HFF-Myc (cell line): Measurements from ENCODE around the gene FRMPD2.

Experiments
- DNase-seq: peaks from one replicate; pipeline ENCODE4 v3.0.0-alpha.2; 2011; ENCODE audit warnings: low read depth; ENCODE audit errors: extremely low read depth
- H3K4me3 ChIP-seq: replicated peaks from 2 replicates; pipeline ENCODE4 v1.5.1; 2011; ENCODE audit warnings: low read depth, mild to moderate bottlenecking, control low read depth, low read length
- TF ChIP-seq, protein P1 (sequence below): IDR thresholded peaks from 2 replicates; pipeline ENCODE4 v1.5.1; 2012; ENCODE audit warnings: mild to moderate bottlenecking, low read depth, low read length, control low read depth; ENCODE audit errors: missing control alignments

Gene FRMPD2

DNA sequence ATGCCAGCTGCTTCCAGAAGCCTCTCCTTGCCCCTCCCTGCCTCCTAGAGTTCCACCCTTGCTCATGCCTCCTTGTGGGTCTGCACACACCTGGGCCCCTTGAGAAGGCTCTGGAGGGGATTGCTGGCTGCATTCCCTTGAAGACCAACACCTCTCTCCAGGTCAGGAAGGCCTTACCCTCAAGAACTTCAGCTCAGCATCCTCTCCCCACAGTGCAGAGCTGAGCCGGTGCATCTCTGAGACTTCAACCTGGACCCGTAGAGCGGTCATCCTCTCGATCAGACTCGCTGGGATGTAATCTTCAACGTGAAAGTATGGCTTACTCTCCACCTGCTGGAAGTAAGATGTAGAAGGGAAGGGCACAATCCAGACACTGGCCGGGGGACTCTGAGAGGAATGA is 62.7 kb downstream of the FRMPD2 start:
- TF ChIP-seq, protein P1, sequence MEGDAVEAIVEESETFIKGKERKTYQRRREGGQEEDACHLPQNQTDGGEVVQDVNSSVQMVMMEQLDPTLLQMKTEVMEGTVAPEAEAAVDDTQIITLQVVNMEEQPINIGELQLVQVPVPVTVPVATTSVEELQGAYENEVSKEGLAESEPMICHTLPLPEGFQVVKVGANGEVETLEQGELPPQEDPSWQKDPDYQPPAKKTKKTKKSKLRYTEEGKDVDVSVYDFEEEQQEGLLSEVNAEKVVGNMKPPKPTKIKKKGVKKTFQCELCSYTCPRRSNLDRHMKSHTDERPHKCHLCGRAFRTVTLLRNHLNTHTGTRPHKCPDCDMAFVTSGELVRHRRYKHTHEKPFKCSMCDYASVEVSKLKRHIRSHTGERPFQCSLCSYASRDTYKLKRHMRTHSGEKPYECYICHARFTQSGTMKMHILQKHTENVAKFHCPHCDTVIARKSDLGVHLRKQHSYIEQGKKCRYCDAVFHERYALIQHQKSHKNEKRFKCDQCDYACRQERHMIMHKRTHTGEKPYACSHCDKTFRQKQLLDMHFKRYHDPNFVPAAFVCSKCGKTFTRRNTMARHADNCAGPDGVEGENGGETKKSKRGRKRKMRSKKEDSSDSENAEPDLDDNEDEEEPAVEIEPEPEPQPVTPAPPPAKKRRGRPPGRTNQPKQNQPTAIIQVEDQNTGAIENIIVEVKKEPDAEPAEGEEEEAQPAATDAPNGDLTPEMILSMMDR: no peak
- H3K4me3 ChIP-seq: no peak overlapping the region
- DNase-seq: no peak

DNA sequence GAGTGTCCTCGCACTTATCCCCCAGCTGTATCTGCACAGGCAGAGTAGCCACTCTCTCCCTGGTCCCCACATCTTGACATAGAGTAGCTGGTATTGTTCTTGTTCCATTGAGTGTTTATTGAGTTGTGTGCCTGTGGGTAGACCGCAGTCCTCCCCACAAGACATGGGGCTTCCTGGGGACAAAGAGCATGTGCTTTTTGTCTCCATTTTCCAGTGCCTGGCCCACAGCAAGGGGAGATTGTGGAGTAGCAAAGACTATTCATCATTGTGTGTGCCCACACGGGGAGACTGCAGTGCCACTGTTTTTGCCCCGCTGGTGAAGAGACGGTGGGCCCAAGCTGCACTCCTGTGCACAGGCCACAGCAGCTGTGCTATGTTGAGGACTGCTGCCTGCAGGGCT is 63.5 kb downstream of the FRMPD2 start:
- no peak for DNase-seq
- TF ChIP-seq, protein P1: no peak
- no peak overlapping the region for H3K4me3 ChIP-seq

DNA sequence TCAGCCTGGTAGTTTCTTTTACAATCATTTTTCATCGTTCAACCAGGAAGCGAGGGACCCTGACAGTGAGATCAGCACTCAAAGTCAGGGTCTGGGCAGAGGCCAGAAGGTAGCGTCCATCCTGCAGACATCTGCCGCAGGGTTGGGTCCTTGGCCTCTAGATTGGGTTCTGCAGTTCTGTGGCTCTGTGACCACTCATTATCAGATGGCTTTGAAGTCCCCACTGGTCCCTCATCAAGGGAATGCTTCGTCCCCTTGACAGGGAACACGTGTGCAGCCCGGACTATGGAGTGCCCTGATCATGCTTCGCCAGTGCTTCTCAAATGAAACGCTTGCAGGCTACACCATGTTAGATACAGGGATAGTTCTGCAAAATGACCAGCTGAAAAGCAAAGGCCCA is 64.1 kb downstream of the FRMPD2 start:
- no peak for DNase-seq

DNA sequence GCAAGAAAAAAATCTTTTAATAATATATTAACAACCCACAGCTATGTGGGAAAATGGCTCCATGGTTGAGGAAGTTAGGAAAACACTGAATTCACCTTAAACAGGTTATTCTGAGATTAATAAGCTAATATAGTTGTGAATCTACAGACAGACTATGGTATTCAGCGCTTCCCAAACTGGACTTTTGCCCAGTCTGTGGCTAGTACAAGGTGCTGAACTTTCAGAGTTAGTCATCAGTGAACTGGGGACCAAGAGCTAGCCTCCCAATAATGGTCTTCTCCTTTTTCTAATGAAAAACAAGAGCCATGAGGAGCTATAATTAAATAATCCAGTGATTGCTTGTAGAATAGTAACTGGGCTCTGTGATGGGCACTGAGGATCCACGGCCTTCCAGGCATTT is 65.3 kb downstream of the FRMPD2 start:
- TF ChIP-seq, protein P1: no peak

More for the DNA sequence above, 64.1 kb downstream of the FRMPD2 start:
- no peak overlapping the region for H3K4me3 ChIP-seq
- TF ChIP-seq, protein P1: no peak

DNA sequence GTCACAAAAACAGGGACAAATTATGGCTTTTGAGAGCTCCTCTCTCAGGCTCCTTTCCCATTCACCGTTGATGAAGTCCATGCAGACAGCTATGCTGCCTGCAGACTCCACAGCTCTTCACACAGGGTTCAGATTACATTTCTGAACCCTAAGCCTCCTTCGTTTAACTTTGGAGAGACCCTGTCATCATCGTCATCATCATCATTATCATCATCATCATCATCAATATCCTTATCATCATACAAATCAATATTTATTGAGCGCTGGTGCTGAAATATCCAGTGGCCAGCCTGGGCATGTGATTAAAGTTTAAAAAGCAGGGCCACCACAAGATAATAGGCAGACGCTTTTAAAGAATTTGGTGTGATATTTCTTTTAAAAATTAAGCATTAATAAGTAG is 66.6 kb downstream of the FRMPD2 start:
- H3K4me3 ChIP-seq: no peak overlapping the region
- TF ChIP-seq, protein P1: no peak
- no peak for DNase-seq

More for the DNA sequence above, 65.3 kb downstream of the FRMPD2 start:
- no peak for DNase-seq
- no peak overlapping the region for H3K4me3 ChIP-seq

DNA sequence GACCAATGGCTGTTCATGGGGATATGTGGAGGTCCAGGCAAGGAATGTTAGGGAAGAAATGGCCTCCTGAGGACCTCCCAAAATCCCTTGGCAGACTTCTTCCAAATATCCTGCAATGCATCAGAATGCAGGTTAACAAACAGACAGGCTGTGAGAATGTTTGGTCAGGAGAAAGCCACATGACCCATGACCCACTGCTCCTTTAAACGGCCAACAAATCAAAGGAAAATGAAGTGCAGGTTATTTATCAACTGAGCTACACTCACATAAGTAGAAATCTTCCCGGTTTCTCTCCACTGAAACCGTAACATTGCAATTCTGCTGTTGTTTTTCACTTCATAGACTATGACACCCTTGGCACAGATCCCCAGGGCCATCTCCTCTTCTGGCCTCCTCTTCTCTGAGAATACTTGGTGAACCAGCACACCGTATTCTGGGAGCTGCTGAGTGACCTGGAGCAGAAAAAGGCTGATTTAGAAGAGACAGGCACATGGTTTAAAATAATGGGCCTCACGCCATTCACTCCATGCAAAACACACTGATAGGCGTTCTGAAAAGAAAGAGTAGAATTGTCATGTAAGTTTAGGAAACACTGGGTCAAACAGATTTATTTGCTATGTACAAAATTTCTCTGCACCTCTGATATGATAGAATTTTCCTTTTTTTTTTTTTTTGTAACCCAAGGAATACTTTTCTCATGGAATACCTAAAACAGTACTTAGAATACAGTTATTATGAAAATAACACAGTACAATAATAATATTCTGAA is 67.8 kb downstream of the FRMPD2 start:
- TF ChIP-seq, protein P1: no peak
- no peak for DNase-seq
- no peak overlapping the region for H3K4me3 ChIP-seq

DNA sequence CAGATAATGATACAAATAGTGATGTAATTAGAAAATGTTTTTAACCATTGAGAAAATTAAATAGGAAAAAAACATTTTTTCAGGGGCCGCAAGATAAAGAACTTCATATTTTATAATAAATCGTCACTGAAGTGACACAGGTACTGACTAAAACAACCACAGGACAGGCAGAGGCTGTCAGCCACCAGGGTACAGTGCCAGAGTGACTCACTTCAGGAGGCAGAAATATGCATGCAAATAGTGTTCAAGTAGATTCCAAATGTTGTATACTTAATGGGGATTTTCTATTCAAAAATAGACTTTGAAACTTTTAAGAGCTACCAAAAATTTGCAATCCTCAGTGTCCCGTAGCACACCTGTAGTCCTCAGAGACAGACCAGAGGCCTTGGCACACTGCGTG is 68.6 kb downstream of the FRMPD2 start:
- no peak overlapping the region for H3K4me3 ChIP-seq
- no peak for DNase-seq
- TF ChIP-seq, protein P1: no peak
